Measurements from ENCODE around the gene APBB2. TPM values are rescaled to one million over a fixed set of nuclear protein-coding genes. Genes with fewer than 3 reads are reported as not detected.

Gene APBB2
- total and polyA plus RNA-seq, 2 experiments from 2014 or later = 35.8 to 74.8 TPM

DNA sequence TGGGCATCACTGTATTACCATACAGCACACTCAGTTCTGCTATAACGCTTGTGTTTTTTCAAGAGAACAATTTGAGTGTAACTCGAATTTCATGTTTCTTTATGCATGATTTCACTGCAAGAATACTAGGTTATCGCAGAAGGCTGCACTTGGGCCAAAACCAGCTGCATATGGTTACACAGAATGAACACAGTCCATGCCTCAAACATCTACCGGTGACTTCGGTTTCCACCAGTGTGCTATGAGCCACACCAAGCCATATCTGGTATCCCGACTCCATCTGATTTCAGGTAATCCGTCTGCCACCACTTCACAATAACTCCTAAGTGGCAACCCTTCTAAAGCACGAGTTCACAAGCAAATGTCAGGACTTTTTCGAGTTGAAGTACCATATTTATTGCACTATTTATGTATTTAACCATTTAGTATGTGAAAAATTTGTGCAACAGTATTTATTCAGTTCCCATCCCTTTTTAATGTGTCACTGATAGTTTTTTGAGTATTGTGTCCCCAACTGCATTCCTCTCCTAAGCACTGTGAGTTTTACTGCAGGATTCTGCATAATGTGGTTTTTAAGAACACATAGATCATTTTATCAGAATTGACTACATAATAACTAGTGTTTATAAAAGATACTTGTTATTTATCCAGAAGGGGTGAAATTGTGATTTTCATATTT lies 111.8 kb downstream of the APBB2 start:
- H3K4me1 ChIP-seq (ENCODE audit: insufficient read depth) = peaks cover 6% of the 10 kb centered on the region; the same call in 1 of the 2 replicates
- no peak overlapping the region for H2AFZ ChIP-seq
- no peak overlapping the region for H3K4me3 Mint-ChIP-seq
- no peaks in the 10 kb centered on the region for H3K9me2 ChIP-seq (ENCODE audit: insufficient read depth)
- DNase-seq (ENCODE audit: low spot score) = no peak
- TF ChIP-seq JUNB (IDR thresholded peaks at IDR 0.05; ENCODE audit: unreplicated experiment) = no peak
- TF ChIP-seq, protein P1, sequence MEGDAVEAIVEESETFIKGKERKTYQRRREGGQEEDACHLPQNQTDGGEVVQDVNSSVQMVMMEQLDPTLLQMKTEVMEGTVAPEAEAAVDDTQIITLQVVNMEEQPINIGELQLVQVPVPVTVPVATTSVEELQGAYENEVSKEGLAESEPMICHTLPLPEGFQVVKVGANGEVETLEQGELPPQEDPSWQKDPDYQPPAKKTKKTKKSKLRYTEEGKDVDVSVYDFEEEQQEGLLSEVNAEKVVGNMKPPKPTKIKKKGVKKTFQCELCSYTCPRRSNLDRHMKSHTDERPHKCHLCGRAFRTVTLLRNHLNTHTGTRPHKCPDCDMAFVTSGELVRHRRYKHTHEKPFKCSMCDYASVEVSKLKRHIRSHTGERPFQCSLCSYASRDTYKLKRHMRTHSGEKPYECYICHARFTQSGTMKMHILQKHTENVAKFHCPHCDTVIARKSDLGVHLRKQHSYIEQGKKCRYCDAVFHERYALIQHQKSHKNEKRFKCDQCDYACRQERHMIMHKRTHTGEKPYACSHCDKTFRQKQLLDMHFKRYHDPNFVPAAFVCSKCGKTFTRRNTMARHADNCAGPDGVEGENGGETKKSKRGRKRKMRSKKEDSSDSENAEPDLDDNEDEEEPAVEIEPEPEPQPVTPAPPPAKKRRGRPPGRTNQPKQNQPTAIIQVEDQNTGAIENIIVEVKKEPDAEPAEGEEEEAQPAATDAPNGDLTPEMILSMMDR (conservative IDR thresholded peaks at IDR 0.05; ENCODE audit: low read depth in 2 of 2) = no peak
- TF ChIP-seq POLR2AphosphoS5 (IDR thresholded peaks at IDR 0.05; ENCODE audit: low read depth) = no peak
- no peak for TF ChIP-seq ZNF114 (CRISPR knock-in tag; IDR thresholded peaks at IDR 0.05)
- TF ChIP-seq NANOG (IDR thresholded peaks at IDR 0.05; ENCODE audit: borderline replicate concordance) = no peak
- TF ChIP-seq EZH2phosphoT487 (IDR thresholded peaks at IDR 0.05; ENCODE audit: unreplicated experiment) = no peak
- TF ChIP-seq STAT1 (IDR thresholded peaks at IDR 0.05; ENCODE audit: unreplicated experiment) = no peak
- TF ChIP-seq, protein P2, sequence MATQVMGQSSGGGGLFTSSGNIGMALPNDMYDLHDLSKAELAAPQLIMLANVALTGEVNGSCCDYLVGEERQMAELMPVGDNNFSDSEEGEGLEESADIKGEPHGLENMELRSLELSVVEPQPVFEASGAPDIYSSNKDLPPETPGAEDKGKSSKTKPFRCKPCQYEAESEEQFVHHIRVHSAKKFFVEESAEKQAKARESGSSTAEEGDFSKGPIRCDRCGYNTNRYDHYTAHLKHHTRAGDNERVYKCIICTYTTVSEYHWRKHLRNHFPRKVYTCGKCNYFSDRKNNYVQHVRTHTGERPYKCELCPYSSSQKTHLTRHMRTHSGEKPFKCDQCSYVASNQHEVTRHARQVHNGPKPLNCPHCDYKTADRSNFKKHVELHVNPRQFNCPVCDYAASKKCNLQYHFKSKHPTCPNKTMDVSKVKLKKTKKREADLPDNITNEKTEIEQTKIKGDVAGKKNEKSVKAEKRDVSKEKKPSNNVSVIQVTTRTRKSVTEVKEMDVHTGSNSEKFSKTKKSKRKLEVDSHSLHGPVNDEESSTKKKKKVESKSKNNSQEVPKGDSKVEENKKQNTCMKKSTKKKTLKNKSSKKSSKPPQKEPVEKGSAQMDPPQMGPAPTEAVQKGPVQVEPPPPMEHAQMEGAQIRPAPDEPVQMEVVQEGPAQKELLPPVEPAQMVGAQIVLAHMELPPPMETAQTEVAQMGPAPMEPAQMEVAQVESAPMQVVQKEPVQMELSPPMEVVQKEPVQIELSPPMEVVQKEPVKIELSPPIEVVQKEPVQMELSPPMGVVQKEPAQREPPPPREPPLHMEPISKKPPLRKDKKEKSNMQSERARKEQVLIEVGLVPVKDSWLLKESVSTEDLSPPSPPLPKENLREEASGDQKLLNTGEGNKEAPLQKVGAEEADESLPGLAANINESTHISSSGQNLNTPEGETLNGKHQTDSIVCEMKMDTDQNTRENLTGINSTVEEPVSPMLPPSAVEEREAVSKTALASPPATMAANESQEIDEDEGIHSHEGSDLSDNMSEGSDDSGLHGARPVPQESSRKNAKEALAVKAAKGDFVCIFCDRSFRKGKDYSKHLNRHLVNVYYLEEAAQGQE (IDR thresholded peaks at IDR 0.05; ENCODE audit: unreplicated experiment) = no peak
- TF ChIP-seq ZNF331 (CRISPR knock-in tag; IDR thresholded peaks at IDR 0.05; ENCODE audit: low read depth) = no peak
- TF ChIP-seq, protein P3, sequence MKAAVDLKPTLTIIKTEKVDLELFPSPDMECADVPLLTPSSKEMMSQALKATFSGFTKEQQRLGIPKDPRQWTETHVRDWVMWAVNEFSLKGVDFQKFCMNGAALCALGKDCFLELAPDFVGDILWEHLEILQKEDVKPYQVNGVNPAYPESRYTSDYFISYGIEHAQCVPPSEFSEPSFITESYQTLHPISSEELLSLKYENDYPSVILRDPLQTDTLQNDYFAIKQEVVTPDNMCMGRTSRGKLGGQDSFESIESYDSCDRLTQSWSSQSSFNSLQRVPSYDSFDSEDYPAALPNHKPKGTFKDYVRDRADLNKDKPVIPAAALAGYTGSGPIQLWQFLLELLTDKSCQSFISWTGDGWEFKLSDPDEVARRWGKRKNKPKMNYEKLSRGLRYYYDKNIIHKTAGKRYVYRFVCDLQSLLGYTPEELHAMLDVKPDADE (IDR thresholded peaks at IDR 0.05) = no peak
- no peak for TF ChIP-seq EZH2 (IDR thresholded peaks at IDR 0.05; ENCODE audit: low read depth, unreplicated experiment)
- TF ChIP-seq CREB1 (CRISPR knock-in tag; IDR thresholded peaks at IDR 0.05; ENCODE audit: low read depth) = no peak
- TF ChIP-seq, protein P4, sequence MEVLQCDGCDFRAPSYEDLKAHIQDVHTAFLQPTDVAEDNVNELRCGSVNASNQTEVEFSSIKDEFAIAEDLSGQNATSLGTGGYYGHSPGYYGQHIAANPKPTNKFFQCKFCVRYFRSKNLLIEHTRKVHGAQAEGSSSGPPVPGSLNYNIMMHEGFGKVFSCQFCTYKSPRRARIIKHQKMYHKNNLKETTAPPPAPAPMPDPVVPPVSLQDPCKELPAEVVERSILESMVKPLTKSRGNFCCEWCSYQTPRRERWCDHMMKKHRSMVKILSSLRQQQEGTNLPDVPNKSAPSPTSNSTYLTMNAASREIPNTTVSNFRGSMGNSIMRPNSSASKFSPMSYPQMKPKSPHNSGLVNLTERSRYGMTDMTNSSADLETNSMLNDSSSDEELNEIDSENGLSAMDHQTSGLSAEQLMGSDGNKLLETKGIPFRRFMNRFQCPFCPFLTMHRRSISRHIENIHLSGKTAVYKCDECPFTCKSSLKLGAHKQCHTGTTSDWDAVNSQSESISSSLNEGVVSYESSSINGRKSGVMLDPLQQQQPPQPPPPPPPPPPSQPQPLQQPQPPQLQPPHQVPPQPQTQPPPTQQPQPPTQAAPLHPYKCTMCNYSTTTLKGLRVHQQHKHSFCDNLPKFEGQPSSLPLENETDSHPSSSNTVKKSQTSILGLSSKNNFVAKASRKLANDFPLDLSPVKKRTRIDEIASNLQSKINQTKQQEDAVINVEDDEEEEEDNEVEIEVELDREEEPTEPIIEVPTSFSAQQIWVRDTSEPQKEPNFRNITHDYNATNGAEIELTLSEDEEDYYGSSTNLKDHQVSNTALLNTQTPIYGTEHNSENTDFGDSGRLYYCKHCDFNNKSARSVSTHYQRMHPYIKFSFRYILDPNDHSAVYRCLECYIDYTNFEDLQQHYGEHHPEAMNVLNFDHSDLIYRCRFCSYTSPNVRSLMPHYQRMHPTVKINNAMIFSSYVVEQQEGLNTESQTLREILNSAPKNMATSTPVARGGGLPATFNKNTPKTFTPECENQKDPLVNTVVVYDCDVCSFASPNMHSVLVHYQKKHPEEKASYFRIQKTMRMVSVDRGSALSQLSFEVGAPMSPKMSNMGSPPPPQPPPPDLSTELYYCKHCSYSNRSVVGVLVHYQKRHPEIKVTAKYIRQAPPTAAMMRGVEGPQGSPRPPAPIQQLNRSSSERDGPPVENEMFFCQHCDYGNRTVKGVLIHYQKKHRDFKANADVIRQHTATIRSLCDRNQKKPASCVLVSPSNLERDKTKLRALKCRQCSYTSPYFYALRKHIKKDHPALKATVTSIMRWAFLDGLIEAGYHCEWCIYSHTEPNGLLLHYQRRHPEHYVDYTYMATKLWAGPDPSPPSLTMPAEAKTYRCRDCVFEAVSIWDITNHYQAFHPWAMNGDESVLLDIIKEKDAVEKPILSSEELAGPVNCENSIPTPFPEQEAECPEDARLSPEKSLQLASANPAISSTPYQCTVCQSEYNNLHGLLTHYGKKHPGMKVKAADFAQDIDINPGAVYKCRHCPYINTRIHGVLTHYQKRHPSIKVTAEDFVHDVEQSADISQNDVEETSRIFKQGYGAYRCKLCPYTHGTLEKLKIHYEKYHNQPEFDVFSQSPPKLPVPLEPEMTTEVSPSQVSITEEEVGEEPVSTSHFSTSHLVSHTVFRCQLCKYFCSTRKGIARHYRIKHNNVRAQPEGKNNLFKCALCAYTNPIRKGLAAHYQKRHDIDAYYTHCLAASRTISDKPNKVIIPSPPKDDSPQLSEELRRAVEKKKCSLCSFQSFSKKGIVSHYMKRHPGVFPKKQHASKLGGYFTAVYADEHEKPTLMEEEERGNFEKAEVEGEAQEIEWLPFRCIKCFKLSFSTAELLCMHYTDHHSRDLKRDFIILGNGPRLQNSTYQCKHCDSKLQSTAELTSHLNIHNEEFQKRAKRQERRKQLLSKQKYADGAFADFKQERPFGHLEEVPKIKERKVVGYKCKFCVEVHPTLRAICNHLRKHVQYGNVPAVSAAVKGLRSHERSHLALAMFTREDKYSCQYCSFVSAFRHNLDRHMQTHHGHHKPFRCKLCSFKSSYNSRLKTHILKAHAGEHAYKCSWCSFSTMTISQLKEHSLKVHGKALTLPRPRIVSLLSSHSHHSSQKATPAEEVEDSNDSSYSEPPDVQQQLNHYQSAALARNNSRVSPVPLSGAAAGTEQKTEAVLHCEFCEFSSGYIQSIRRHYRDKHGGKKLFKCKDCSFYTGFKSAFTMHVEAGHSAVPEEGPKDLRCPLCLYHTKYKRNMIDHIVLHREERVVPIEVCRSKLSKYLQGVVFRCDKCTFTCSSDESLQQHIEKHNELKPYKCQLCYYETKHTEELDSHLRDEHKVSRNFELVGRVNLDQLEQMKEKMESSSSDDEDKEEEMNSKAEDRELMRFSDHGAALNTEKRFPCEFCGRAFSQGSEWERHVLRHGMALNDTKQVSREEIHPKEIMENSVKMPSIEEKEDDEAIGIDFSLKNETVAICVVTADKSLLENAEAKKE (CRISPR knock-in tag; IDR thresholded peaks at IDR 0.05) = no peak
- H3K27ac Mint-ChIP-seq = no peak overlapping the region
- H3K36me3 ChIP-seq (ENCODE audit: insufficient read depth) = no peaks in the 10 kb centered on the region
- no peaks in the 10 kb centered on the region for H4K20me1 ChIP-seq (replicated peaks; ENCODE audit: insufficient read depth)
- H3K9me3 Mint-ChIP-seq = no peaks in the 10 kb centered on the region
- no peak overlapping the region for H3K4me2 ChIP-seq
- H3K79me2 ChIP-seq (replicated peaks; ENCODE audit: insufficient read depth) = peaks cover 11% of the 10 kb centered on the region
- H3K27ac ChIP-seq (ENCODE audit: low read depth) = no peak overlapping the region
- H3K4me3 ChIP-seq = no peak overlapping the region
- peaks cover 4% of the 10 kb centered on the region for H3K27me3 Mint-ChIP-seq (ENCODE audit: insufficient read depth, low read depth, poor library complexity)
- peaks cover 3% of the 10 kb centered on the region; the same call in 2 of the 3 replicates for H3K4me1 Mint-ChIP-seq
- no peaks in the 10 kb centered on the region for H3K27me3 ChIP-seq (ENCODE audit: insufficient read depth)
- H3K36me3 Mint-ChIP-seq (ENCODE audit: low read depth) = no peaks in the 10 kb centered on the region
- no peaks in the 10 kb centered on the region for H3F3A ChIP-seq (replicated peaks; ENCODE audit: low read depth)
- no peak for ATAC-seq
